H1 (cell line): Measurements from ENCODE around the gene SHISAL1. TPM values are rescaled to one million over a fixed set of nuclear protein-coding genes. Genes with fewer than 3 reads are reported as not detected.

Experiments used
- CTCF ChIA-PET: fragments of 300-600 bp; sonication (Branson Sonifier 250); formaldehyde crosslinking; loops from one replicate; lab custom pipeline; 2021; ENCODE audit not compliant: partially characterized antibody; lab: Charles Lee
- POLR2A ChIA-PET: fragments of 300-600 bp; sonication (Branson Sonifier 250); formaldehyde crosslinking; loops from one replicate; lab custom pipeline; 2021; ENCODE audit warnings: inconsistent platforms; ENCODE audit not compliant: partially characterized antibody; lab: Charles Lee
- DNase-seq, 2 experiments: peaks; one replicate each; pipeline versions ENCODE4 v3.0.0 to v3.0.0-alpha.2; 2010 to 2022; ENCODE audit warnings: low spot score in 2 of 2, low read depth in 1 of 2, mixed read lengths in 1 of 2
- FAIRE-seq: peaks from 2 replicates; lab custom pipeline; 2011; peaks lifted over from hg19 to GRCh38; lab: Jason Lieb, UNC
- H2AFZ ChIP-seq: 2 replicates; pipeline ENCODE4 v1.8.1; 2012; ENCODE audit warnings: low read length, inconsistent platforms
- H2AK5ac ChIP-seq: 2 replicates; pipeline ENCODE4 v1.6.1; 2013; ENCODE audit warnings: low read depth, low read length
- H2BK120ac ChIP-seq: replicated peaks from 2 replicates; pipeline ENCODE3; 2013; ENCODE audit warnings: low read depth, low read length, inconsistent platforms
- H2BK12ac ChIP-seq: 2 replicates; pipeline ENCODE4 v1.6.1; 2013; ENCODE audit warnings: low read depth, low read length
- H2BK15ac ChIP-seq: 2 replicates; pipeline ENCODE4 v1.6.1; 2013; ENCODE audit warnings: low read length
- H2BK20ac ChIP-seq: 2 replicates; pipeline ENCODE4 v1.6.1; 2013; ENCODE audit warnings: low read length
- H2BK5ac ChIP-seq: 2 replicates; pipeline ENCODE4 v1.6.1; 2013; ENCODE audit warnings: low read depth, low read length
- H3K14ac ChIP-seq: 2 replicates; pipeline ENCODE4 v1.6.1; 2013; ENCODE audit warnings: inconsistent platforms; ENCODE audit not compliant: insufficient read length
- H3K18ac ChIP-seq: 2 replicates; pipeline ENCODE4 v1.6.1; 2013; ENCODE audit warnings: low read length; ENCODE audit errors: extremely low read depth
- H3K23ac ChIP-seq: 2 replicates; pipeline ENCODE4 v1.6.1; 2013; ENCODE audit warnings: inconsistent platforms; ENCODE audit not compliant: insufficient read length
- H3K23me2 ChIP-seq: 2 replicates; pipeline ENCODE4 v1.6.1; 2013; ENCODE audit warnings: low read depth, low read length
- H3K27ac ChIP-seq: 2 replicates; pipeline ENCODE4 v1.6.1; 2011; ENCODE audit warnings: low read depth, low read length, inconsistent platforms
- H3K27me3 ChIP-seq, 4 experiments: replicated peaks in 1 of 4; 1 replicate in 1 of 4; 2 replicates in 3 of 4; pipeline versions ENCODE4 v1.6.1 to v1.8.1; 2011 to 2013; ENCODE audit warnings: low read length in 3 of 4, mild to moderate bottlenecking in 3 of 4, inconsistent platforms in 2 of 4, mixed read lengths in 2 of 4, moderate library complexity in 1 of 4; ENCODE audit not compliant: control insufficient read depth in 3 of 4, insufficient read depth in 3 of 4; ENCODE audit errors: extremely low read depth in 1 of 4
- H3K36me3 ChIP-seq, 4 experiments: 2 replicates each; pipeline versions ENCODE4 v1.6.1 to v1.8.1; 2011 to 2013; ENCODE audit warnings: mild to moderate bottlenecking in 4 of 4, low read length in 3 of 4, moderate library complexity in 2 of 4, control low read depth in 1 of 4, inconsistent platforms in 1 of 4; ENCODE audit not compliant: insufficient read depth in 4 of 4, control insufficient read depth in 2 of 4
- H3K4ac ChIP-seq: replicated peaks from 2 replicates; pipeline ENCODE3; 2013; ENCODE audit warnings: low read length, low read depth, mixed read lengths, inconsistent platforms; ENCODE audit not compliant: insufficient read length
- H3K4me1 ChIP-seq, 4 experiments: replicated peaks in 1 of 4; 1 replicate in 1 of 4; 2 replicates in 3 of 4; pipeline versions ENCODE4 v1.6.1 to v1.8.1; 2011 to 2013; ENCODE audit warnings: low read length in 3 of 4, inconsistent platforms in 2 of 4, mixed read lengths in 1 of 4; ENCODE audit not compliant: insufficient read depth in 4 of 4, control insufficient read depth in 3 of 4
- H3K4me2 ChIP-seq, 2 experiments: 2 replicates each; pipeline versions ENCODE4 v1.6.1 to v1.8.1; 2011 to 2013; ENCODE audit warnings: low read depth in 2 of 2, low read length in 2 of 2, control low read depth in 1 of 2, inconsistent platforms in 1 of 2, mild to moderate bottlenecking in 1 of 2; ENCODE audit not compliant: insufficient read depth in 1 of 2
- H3K4me3 ChIP-seq, 4 experiments: fragments of 200-600, 300-600 bp in 1 of 4; sonication (generic), shearing (Covaris generic), sonication (Bioruptor Twin) in 1 of 4; 2 replicates each; pipeline versions ENCODE4 v1.5.1 to v1.8.1; 2011 to 2016; ENCODE audit warnings: low read length in 4 of 4, low read depth in 3 of 4, control low read depth in 2 of 4, inconsistent platforms in 2 of 4, mild to moderate bottlenecking in 2 of 4, mixed read lengths in 1 of 4, moderate library complexity in 1 of 4; ENCODE audit not compliant: insufficient read depth in 2 of 4; ENCODE audit errors: extremely low read depth in 1 of 4
- H3K56ac ChIP-seq: replicated peaks from 2 replicates; pipeline ENCODE3; 2013; ENCODE audit warnings: low read depth, mild to moderate bottlenecking, mixed read lengths, low read length, inconsistent platforms; ENCODE audit not compliant: insufficient read length
- H3K79me1 ChIP-seq: 2 replicates; pipeline ENCODE4 v1.6.1; 2013; ENCODE audit warnings: low read depth, low read length, control low read depth
- H3K79me2 ChIP-seq, 2 experiments: 2 replicates each; pipeline versions ENCODE4 v1.6.1 to v1.8.1; 2012 to 2013; ENCODE audit warnings: low read length in 2 of 2, mild to moderate bottlenecking in 2 of 2, inconsistent platforms in 1 of 2; ENCODE audit not compliant: insufficient read depth in 2 of 2, control insufficient read depth in 1 of 2
- H3K9ac ChIP-seq, 4 experiments: replicated peaks in 1 of 4; 1 replicate in 1 of 4; 2 replicates in 3 of 4; pipeline versions ENCODE4 v1.6.1 to v1.8.1; 2011 to 2013; ENCODE audit warnings: low read depth in 3 of 4, low read length in 3 of 4, control low read depth in 2 of 4, mild to moderate bottlenecking in 2 of 4, moderate library complexity in 2 of 4, inconsistent platforms in 1 of 4; ENCODE audit errors: extremely low read depth in 1 of 4
- H3K9me3 ChIP-seq, 2 experiments: 2 replicates each; pipeline versions ENCODE4 v1.6.1 to v1.8.1; 2012 to 2013; ENCODE audit warnings: mild to moderate bottlenecking in 2 of 2, moderate library complexity in 2 of 2, control low read depth in 1 of 2, inconsistent platforms in 1 of 2, low read depth in 1 of 2, low read length in 1 of 2, mixed read lengths in 1 of 2; ENCODE audit not compliant: insufficient read depth in 2 of 2
- H4K20me1 ChIP-seq, 2 experiments: replicated peaks in 1 of 2; 2 replicates each; pipeline versions ENCODE3 to v1.8.1; 2011 to 2013; ENCODE audit warnings: inconsistent platforms in 2 of 2, low read length in 2 of 2, mild to moderate bottlenecking in 1 of 2; ENCODE audit not compliant: insufficient read depth in 2 of 2, control insufficient read depth in 1 of 2
- H4K5ac ChIP-seq: 2 replicates; pipeline ENCODE4 v1.6.1; 2013; ENCODE audit warnings: low read length, low read depth, mixed read lengths, inconsistent platforms; ENCODE audit not compliant: insufficient read length
- H4K8ac ChIP-seq: 2 replicates; pipeline ENCODE4 v1.8.0; 2013; ENCODE audit warnings: mild to moderate bottlenecking, moderate library complexity, low read length, inconsistent platforms; ENCODE audit not compliant: insufficient read depth; ENCODE audit errors: extremely low read depth
- H4K91ac ChIP-seq: replicated peaks from 2 replicates; pipeline ENCODE3; 2013; ENCODE audit warnings: low read length, mixed read lengths, inconsistent platforms; ENCODE audit not compliant: insufficient read length
- SAP30 ChIP-seq: fragments of 300-600 bp; sonication (generic); IDR thresholded peaks from 2 replicates; pipeline ENCODE4 v1.7.1; 2012; ENCODE audit warnings: low read length, moderate library complexity, mild to moderate bottlenecking, inconsistent platforms; ENCODE audit not compliant: insufficient read depth, insufficient replicate concordance
- WGBS, 2 experiments: shearing (Covaris generic) in 1 of 2; methylation state at CpG; one replicate each; pipeline versions ENCODE4 v1.1.6 to v1.1.7; 2013 to 2015; ENCODE audit warnings: low lambda C conversion rate in 2 of 2, mixed read lengths in 2 of 2, inconsistent platforms in 1 of 2, low coverage in 1 of 2, missing lambda C conversion rate in 1 of 2; ENCODE audit not compliant: insufficient replicate concordance in 2 of 2, insufficient coverage in 1 of 2, insufficient read length in 1 of 2; ENCODE audit errors: extremely low coverage in 1 of 2, missing lambda C conversion rate in 1 of 2; 5-methylcytosine and 5-hydroxymethylcytosine counted together
- polyA plus RNA-seq, 7 experiments: library from polyadenylated mRNA; depleted of rRNA in 3 of 7; stranded (reverse) in 5 of 7; unstranded in 2 of 7; fragments of >200 nt in 5 of 7; fragments of 200-250 nt in 2 of 7; gene quantifications; 1 replicate in 5 of 7; 2 replicates in 1 of 7; 4 replicates in 1 of 7; pipeline versions ENCODE4 v1.2.1 to v1.2.3, GENCODE V29; 2011 to 2013; ENCODE audit warnings: missing spikeins in 2 of 7, mixed read lengths in 2 of 7
- total RNA-seq: library from RNA; stranded (reverse); fragmentation: NEBNext Ultra II Directional; extraction: Animal tissue kit (Norgen Biotek cat#: 25700); gene quantifications from 2 replicates; pipeline ENCODE4 v1.2.1, GENCODE V29; 2021

Gene SHISAL1
- total and polyA plus RNA-seq, 2 of the 8 experiments (the other 6 are each of a cell fraction or from before 2014, with no cell fraction given), result 3.7 to 5.8 TPM

- H2BK12ac ChIP-seq, result 0 out of 2 replicates have a peak overlapping the region, but pooled peaks have one; percentile 17
- no peak overlapping the region for H4K8ac ChIP-seq
- no peak overlapping the region for H3K56ac ChIP-seq
- no peaks in the 10 kb centered on the region for H3K36me3 ChIP-seq
- H3K4ac ChIP-seq, result no peak overlapping the region
- H3K27me3 ChIP-seq, result no peaks in the 10 kb centered on the region
- no peak overlapping the region for H3K27ac ChIP-seq
- no peak overlapping the region for H3K18ac ChIP-seq
- H3K9me3 ChIP-seq, result no peaks in the 10 kb centered on the region
- no peak overlapping the region for H4K91ac ChIP-seq
- H2AFZ ChIP-seq, result no peak overlapping the region
- DNase-seq (no peak), FAIRE-seq (no peak)
- no peaks in the 10 kb centered on the region for H3K79me2 ChIP-seq
- no peaks in the 10 kb centered on the region for H4K20me1 ChIP-seq
- H2BK15ac ChIP-seq, result peak overlapping the region; percentile 46
- no peaks in the 10 kb centered on the region; the same call in 1 of the 2 replicates for H3K79me1 ChIP-seq
- H3K23me2 ChIP-seq, result peaks cover 4% of the 10 kb centered on the region; the same call in 1 of the 2 replicates
- no peak overlapping the region for H2BK20ac ChIP-seq
- H3K23ac ChIP-seq, result no peak overlapping the region
- no peak for TF ChIP-seq SAP30
- no peak overlapping the region for H3K9ac ChIP-seq
- POLR2A ChIA-PET, result no interaction called here
- H3K4me3 ChIP-seq, result no peak overlapping the region
- CTCF ChIA-PET, result interaction anchor here (0.9 to 1.4 kb wide), 3 partner anchors 16 to 354 kb away, joined by 3 to 4 read pairs (median 3); no protein-coding TSS in a partner anchor
- H4K5ac ChIP-seq, result no peak overlapping the region
- no peak overlapping the region for H3K4me2 ChIP-seq
- H2BK120ac ChIP-seq, result no peak overlapping the region
- WGBS, 2 experiments, result 94% methylated on average over 10 of the region's 10 CpGs; no CpG with 5 or more reads in 1 of the 2 experiments
- H2AK5ac ChIP-seq, result no peak overlapping the region
- H3K14ac ChIP-seq, result no peak overlapping the region
- H3K4me1 ChIP-seq, result peaks cover 0 to 3% (median 0%) of the 10 kb centered on the region in 4 experiments; a peak in 5 of 7 replicates
- no peak overlapping the region for H2BK5ac ChIP-seq
Observed at GRCh38 chr22:44347080-44347479, 34.3 kb upstream of the SHISAL1 start.
